H1 (cell line): ENCODE results near the gene FUT2. TPM values are rescaled to one million over a fixed set of nuclear protein-coding genes. Genes with fewer than 3 reads are reported as not detected.

Source experiments
- CTCF ChIA-PET: fragments of 300-600 bp; sonication (Branson Sonifier 250); formaldehyde crosslinking; loops from one replicate; lab custom pipeline; 2021; ENCODE audit not compliant: partially characterized antibody; lab: Charles Lee
- POLR2A ChIA-PET: fragments of 300-600 bp; sonication (Branson Sonifier 250); formaldehyde crosslinking; loops from one replicate; lab custom pipeline; 2021; ENCODE audit warnings: inconsistent platforms; ENCODE audit not compliant: partially characterized antibody; lab: Charles Lee
- DNase-seq, 2 experiments: peaks; one replicate each; pipeline versions ENCODE4 v3.0.0 to v3.0.0-alpha.2; 2010 to 2022; ENCODE audit warnings: low spot score in 2 of 2, low read depth in 1 of 2, mixed read lengths in 1 of 2
- FAIRE-seq: peaks from 2 replicates; lab custom pipeline; 2011; peaks lifted over from hg19 to GRCh38; lab: Jason Lieb, UNC
- H2AFZ ChIP-seq: 2 replicates; pipeline ENCODE4 v1.8.1; 2012; ENCODE audit warnings: low read length, inconsistent platforms
- H2AK5ac ChIP-seq: 2 replicates; pipeline ENCODE4 v1.6.1; 2013; ENCODE audit warnings: low read depth, low read length
- H2BK120ac ChIP-seq: replicated peaks from 2 replicates; pipeline ENCODE3; 2013; ENCODE audit warnings: low read depth, low read length, inconsistent platforms
- H2BK12ac ChIP-seq: 2 replicates; pipeline ENCODE4 v1.6.1; 2013; ENCODE audit warnings: low read depth, low read length
- H2BK15ac ChIP-seq: 2 replicates; pipeline ENCODE4 v1.6.1; 2013; ENCODE audit warnings: low read length
- H2BK20ac ChIP-seq: 2 replicates; pipeline ENCODE4 v1.6.1; 2013; ENCODE audit warnings: low read length
- H2BK5ac ChIP-seq: 2 replicates; pipeline ENCODE4 v1.6.1; 2013; ENCODE audit warnings: low read depth, low read length
- H3K14ac ChIP-seq: 2 replicates; pipeline ENCODE4 v1.6.1; 2013; ENCODE audit warnings: inconsistent platforms; ENCODE audit not compliant: insufficient read length
- H3K18ac ChIP-seq: 2 replicates; pipeline ENCODE4 v1.6.1; 2013; ENCODE audit warnings: low read length; ENCODE audit errors: extremely low read depth
- H3K23ac ChIP-seq: 2 replicates; pipeline ENCODE4 v1.6.1; 2013; ENCODE audit warnings: inconsistent platforms; ENCODE audit not compliant: insufficient read length
- H3K23me2 ChIP-seq: 2 replicates; pipeline ENCODE4 v1.6.1; 2013; ENCODE audit warnings: low read depth, low read length
- H3K27ac ChIP-seq: 2 replicates; pipeline ENCODE4 v1.6.1; 2011; ENCODE audit warnings: low read depth, low read length, inconsistent platforms
- H3K27me3 ChIP-seq, 4 experiments: replicated peaks in 1 of 4; 1 replicate in 1 of 4; 2 replicates in 3 of 4; pipeline versions ENCODE4 v1.6.1 to v1.8.1; 2011 to 2013; ENCODE audit warnings: low read length in 3 of 4, mild to moderate bottlenecking in 3 of 4, inconsistent platforms in 2 of 4, mixed read lengths in 2 of 4, moderate library complexity in 1 of 4; ENCODE audit not compliant: control insufficient read depth in 3 of 4, insufficient read depth in 3 of 4; ENCODE audit errors: extremely low read depth in 1 of 4
- H3K36me3 ChIP-seq, 4 experiments: 2 replicates each; pipeline versions ENCODE4 v1.6.1 to v1.8.1; 2011 to 2013; ENCODE audit warnings: mild to moderate bottlenecking in 4 of 4, low read length in 3 of 4, moderate library complexity in 2 of 4, control low read depth in 1 of 4, inconsistent platforms in 1 of 4; ENCODE audit not compliant: insufficient read depth in 4 of 4, control insufficient read depth in 2 of 4
- H3K4ac ChIP-seq: replicated peaks from 2 replicates; pipeline ENCODE3; 2013; ENCODE audit warnings: low read length, low read depth, mixed read lengths, inconsistent platforms; ENCODE audit not compliant: insufficient read length
- H3K4me1 ChIP-seq, 4 experiments: replicated peaks in 1 of 4; 1 replicate in 1 of 4; 2 replicates in 3 of 4; pipeline versions ENCODE4 v1.6.1 to v1.8.1; 2011 to 2013; ENCODE audit warnings: low read length in 3 of 4, inconsistent platforms in 2 of 4, mixed read lengths in 1 of 4; ENCODE audit not compliant: insufficient read depth in 4 of 4, control insufficient read depth in 3 of 4
- H3K4me2 ChIP-seq, 2 experiments: 2 replicates each; pipeline versions ENCODE4 v1.6.1 to v1.8.1; 2011 to 2013; ENCODE audit warnings: low read depth in 2 of 2, low read length in 2 of 2, control low read depth in 1 of 2, inconsistent platforms in 1 of 2, mild to moderate bottlenecking in 1 of 2; ENCODE audit not compliant: insufficient read depth in 1 of 2
- H3K4me3 ChIP-seq, 4 experiments: fragments of 200-600, 300-600 bp in 1 of 4; sonication (generic), shearing (Covaris generic), sonication (Bioruptor Twin) in 1 of 4; 2 replicates each; pipeline versions ENCODE4 v1.5.1 to v1.8.1; 2011 to 2016; ENCODE audit warnings: low read length in 4 of 4, low read depth in 3 of 4, control low read depth in 2 of 4, inconsistent platforms in 2 of 4, mild to moderate bottlenecking in 2 of 4, mixed read lengths in 1 of 4, moderate library complexity in 1 of 4; ENCODE audit not compliant: insufficient read depth in 2 of 4; ENCODE audit errors: extremely low read depth in 1 of 4
- H3K56ac ChIP-seq: replicated peaks from 2 replicates; pipeline ENCODE3; 2013; ENCODE audit warnings: low read depth, mild to moderate bottlenecking, mixed read lengths, low read length, inconsistent platforms; ENCODE audit not compliant: insufficient read length
- H3K79me1 ChIP-seq: 2 replicates; pipeline ENCODE4 v1.6.1; 2013; ENCODE audit warnings: low read depth, low read length, control low read depth
- H3K79me2 ChIP-seq, 2 experiments: 2 replicates each; pipeline versions ENCODE4 v1.6.1 to v1.8.1; 2012 to 2013; ENCODE audit warnings: low read length in 2 of 2, mild to moderate bottlenecking in 2 of 2, inconsistent platforms in 1 of 2; ENCODE audit not compliant: insufficient read depth in 2 of 2, control insufficient read depth in 1 of 2
- H3K9ac ChIP-seq, 4 experiments: replicated peaks in 1 of 4; 1 replicate in 1 of 4; 2 replicates in 3 of 4; pipeline versions ENCODE4 v1.6.1 to v1.8.1; 2011 to 2013; ENCODE audit warnings: low read depth in 3 of 4, low read length in 3 of 4, control low read depth in 2 of 4, mild to moderate bottlenecking in 2 of 4, moderate library complexity in 2 of 4, inconsistent platforms in 1 of 4; ENCODE audit errors: extremely low read depth in 1 of 4
- H3K9me3 ChIP-seq, 2 experiments: 2 replicates each; pipeline versions ENCODE4 v1.6.1 to v1.8.1; 2012 to 2013; ENCODE audit warnings: mild to moderate bottlenecking in 2 of 2, moderate library complexity in 2 of 2, control low read depth in 1 of 2, inconsistent platforms in 1 of 2, low read depth in 1 of 2, low read length in 1 of 2, mixed read lengths in 1 of 2; ENCODE audit not compliant: insufficient read depth in 2 of 2
- H4K20me1 ChIP-seq, 2 experiments: replicated peaks in 1 of 2; 2 replicates each; pipeline versions ENCODE3 to v1.8.1; 2011 to 2013; ENCODE audit warnings: inconsistent platforms in 2 of 2, low read length in 2 of 2, mild to moderate bottlenecking in 1 of 2; ENCODE audit not compliant: insufficient read depth in 2 of 2, control insufficient read depth in 1 of 2
- H4K5ac ChIP-seq: 2 replicates; pipeline ENCODE4 v1.6.1; 2013; ENCODE audit warnings: low read length, low read depth, mixed read lengths, inconsistent platforms; ENCODE audit not compliant: insufficient read length
- H4K8ac ChIP-seq: 2 replicates; pipeline ENCODE4 v1.8.0; 2013; ENCODE audit warnings: mild to moderate bottlenecking, moderate library complexity, low read length, inconsistent platforms; ENCODE audit not compliant: insufficient read depth; ENCODE audit errors: extremely low read depth
- H4K91ac ChIP-seq: replicated peaks from 2 replicates; pipeline ENCODE3; 2013; ENCODE audit warnings: low read length, mixed read lengths, inconsistent platforms; ENCODE audit not compliant: insufficient read length
- BCL11A ChIP-seq, 2 experiments: IDR thresholded peaks; one replicate each; pipeline ENCODE4 v1.6.1; 2011; ENCODE audit warnings: low read depth in 2 of 2, low read length in 2 of 2, mild to moderate bottlenecking in 2 of 2
- CHD1 ChIP-seq: IDR thresholded peaks from 2 replicates; pipeline ENCODE4 v1.6.1; 2012; ENCODE audit warnings: low read depth, low read length, improper control_type of control experiment
- CHD2 ChIP-seq: IDR thresholded peaks from 2 replicates; pipeline ENCODE4 v1.6.1; 2012; ENCODE audit warnings: low read length, improper control_type of control experiment
- CTBP2 ChIP-seq: IDR thresholded peaks from 2 replicates; pipeline ENCODE4 v1.7.0; 2011; ENCODE audit warnings: borderline replicate concordance, mild to moderate bottlenecking, moderate library complexity, mixed read lengths, low read length; ENCODE audit not compliant: insufficient read depth, insufficient read length
- EGR1 ChIP-seq: IDR thresholded peaks from 2 replicates; pipeline ENCODE4 v1.6.1; 2011; ENCODE audit warnings: low read depth, low read length, borderline replicate concordance
- EZH2 ChIP-seq: fragments of 200-600 bp; sonication (generic); IDR thresholded peaks from 2 replicates; pipeline ENCODE4 v1.7.1; 2012; ENCODE audit warnings: low read depth, mild to moderate bottlenecking, moderate library complexity, low read length, inconsistent platforms; ENCODE audit not compliant: severe bottlenecking
- KDM1A ChIP-seq: fragments of 200-600, 300-600 bp; sonication (generic); IDR thresholded peaks from 2 replicates; pipeline ENCODE4 v1.7.1; 2016; ENCODE audit warnings: mild to moderate bottlenecking, low read length, borderline replicate concordance
- POLR2AphosphoS5 ChIP-seq: IDR thresholded peaks from 2 replicates; pipeline ENCODE4 v1.6.1; 2011; ENCODE audit warnings: low read depth, low read length
- SIN3A ChIP-seq, 2 experiments: IDR thresholded peaks in 1 of 2; conservative IDR thresholded peaks in 1 of 2; 2 replicates each; pipeline ENCODE4 v1.6.1; 2011 to 2012; ENCODE audit warnings: low read length in 2 of 2, improper control_type of control experiment in 1 of 2, low read depth in 1 of 2, mild to moderate bottlenecking in 1 of 2
- SRF ChIP-seq: IDR thresholded peaks from 2 replicates; pipeline ENCODE4 v1.6.1; 2011; ENCODE audit warnings: mild to moderate bottlenecking, low read depth, low read length, moderate library complexity
- WGBS, 2 experiments: shearing (Covaris generic) in 1 of 2; methylation state at CpG; one replicate each; pipeline versions ENCODE4 v1.1.6 to v1.1.7; 2013 to 2015; ENCODE audit warnings: low lambda C conversion rate in 2 of 2, mixed read lengths in 2 of 2, inconsistent platforms in 1 of 2, low coverage in 1 of 2, missing lambda C conversion rate in 1 of 2; ENCODE audit not compliant: insufficient replicate concordance in 2 of 2, insufficient coverage in 1 of 2, insufficient read length in 1 of 2; ENCODE audit errors: extremely low coverage in 1 of 2, missing lambda C conversion rate in 1 of 2; 5-methylcytosine and 5-hydroxymethylcytosine counted together
- polyA plus RNA-seq, 7 experiments: library from polyadenylated mRNA; depleted of rRNA in 3 of 7; stranded (reverse) in 5 of 7; unstranded in 2 of 7; fragments of >200 nt in 5 of 7; fragments of 200-250 nt in 2 of 7; gene quantifications; 1 replicate in 5 of 7; 2 replicates in 1 of 7; 4 replicates in 1 of 7; pipeline versions ENCODE4 v1.2.1 to v1.2.3, GENCODE V29; 2011 to 2013; ENCODE audit warnings: missing spikeins in 2 of 7, mixed read lengths in 2 of 7
- total RNA-seq: library from RNA; stranded (reverse); fragmentation: NEBNext Ultra II Directional; extraction: Animal tissue kit (Norgen Biotek cat#: 25700); gene quantifications from 2 replicates; pipeline ENCODE4 v1.2.1, GENCODE V29; 2021
- TF ChIP-seq, protein P1 (sequence below): IDR thresholded peaks from 2 replicates; pipeline ENCODE4 v1.6.1; 2012; ENCODE audit warnings: inconsistent platforms
- TF ChIP-seq, protein P2 (sequence below): IDR thresholded peaks from 2 replicates; pipeline ENCODE4 v1.6.1; 2011; ENCODE audit warnings: low read depth, mild to moderate bottlenecking, low read length; ENCODE audit not compliant: insufficient read depth

The FUT2 gene
- total and polyA plus RNA-seq, 2 of the 8 experiments (the other 6 are each of a cell fraction or from before 2014, with no cell fraction given) = 5.0 to 5.6 TPM

DNA sequence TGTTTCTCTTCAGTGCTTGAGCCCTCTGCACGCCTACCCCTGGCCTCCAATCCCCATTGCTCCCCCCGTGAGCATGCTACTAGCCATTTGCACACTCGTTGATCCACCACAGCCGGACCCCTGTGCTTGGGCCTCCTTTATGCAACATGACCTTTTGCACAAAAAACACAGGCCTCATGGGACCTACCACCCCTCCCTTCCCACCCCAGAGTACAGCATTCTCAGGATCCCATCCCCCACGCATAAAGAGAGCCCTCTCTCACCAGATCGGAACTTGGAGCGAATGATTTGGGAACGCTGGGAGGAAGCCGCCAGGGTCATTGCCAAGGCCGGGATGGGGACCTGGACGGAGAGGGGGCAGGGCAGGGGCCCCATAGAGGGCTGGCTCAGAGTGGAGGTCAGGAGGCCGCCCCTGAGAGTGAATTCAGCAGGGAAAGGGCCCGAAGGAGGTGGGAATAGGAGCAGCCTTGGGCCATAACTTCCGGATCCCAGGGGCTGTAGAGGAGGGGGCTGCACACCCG lies 23.0 kb downstream of the FUT2 start:
- peak overlapping the region; percentile 17 for H4K5ac ChIP-seq
- DNase-seq = no peak
- TF ChIP-seq, protein P1, sequence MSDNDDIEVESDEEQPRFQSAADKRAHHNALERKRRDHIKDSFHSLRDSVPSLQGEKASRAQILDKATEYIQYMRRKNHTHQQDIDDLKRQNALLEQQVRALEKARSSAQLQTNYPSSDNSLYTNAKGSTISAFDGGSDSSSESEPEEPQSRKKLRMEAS = no peak
- TF ChIP-seq POLR2AphosphoS5 = no peak
- TF ChIP-seq CTBP2 = no peak
- TF ChIP-seq SRF = no peak
- TF ChIP-seq, protein P2, sequence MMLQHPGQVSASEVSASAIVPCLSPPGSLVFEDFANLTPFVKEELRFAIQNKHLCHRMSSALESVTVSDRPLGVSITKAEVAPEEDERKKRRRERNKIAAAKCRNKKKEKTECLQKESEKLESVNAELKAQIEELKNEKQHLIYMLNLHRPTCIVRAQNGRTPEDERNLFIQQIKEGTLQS = no peak
- no peak for TF ChIP-seq EGR1
- no peak for TF ChIP-seq CHD1
- TF ChIP-seq KDM1A = no peak
- no peak for TF ChIP-seq EZH2
- no peak for TF ChIP-seq CHD2
- TF ChIP-seq BCL11A (IDR thresholded peaks at IDR 0.05; ENCODE audit: low read depth in 2 of 2, low read length in 2 of 2) = no peak
- no peak for TF ChIP-seq SIN3A (conservative IDR thresholded peaks at IDR 0.05 in 1 of 2, IDR thresholded peaks at IDR 0.05 in 1 of 2; ENCODE audit: low read depth in 1 of 2, low read length in 2 of 2)

More for the DNA sequence above, 23.0 kb downstream of the FUT2 start:
- FAIRE-seq = no peak
- Histone ChIP-seq H2BK120ac (no peak overlapping the region), H2BK12ac (peak overlapping the region; percentile 60; the same call in 1 of the 2 replicates), H2BK15ac (peak overlapping the region; percentile 92), H4K8ac (peak overlapping the region; percentile 77), H3K79me2 (no peaks in the 10 kb centered on the region), H3K14ac (no peak overlapping the region), H2BK5ac (peak overlapping the region; percentile 66), H4K20me1 (no peaks in the 10 kb centered on the region), H3K23ac (no peak overlapping the region), H3K18ac (no peak overlapping the region; the same call in 1 of the 2 replicates), H3K4ac (peak overlapping the region; percentile 83), H2AFZ (no peak overlapping the region), H2AK5ac (no peak overlapping the region), H3K27ac (no peak overlapping the region), H4K91ac (peak overlapping the region; percentile 91), H3K27me3 (no peaks in the 10 kb centered on the region), H3K9ac (no peak overlapping the region), H3K56ac (peak overlapping the region; percentile 44), H3K36me3 (no peaks in the 10 kb centered on the region), H3K9me3 (no peaks in the 10 kb centered on the region), H3K79me1 (no peaks in the 10 kb centered on the region), H3K23me2 (peaks cover 14% of the 10 kb centered on the region; the same call in 1 of the 2 replicates), H3K4me3 (no peak overlapping the region), H2BK20ac (no peak overlapping the region), H3K4me1 (peaks cover 0 to 28% (median 12%) of the 10 kb centered on the region in 4 experiments; a peak in 6 of 7 replicates), H3K4me2 (peak overlapping the region; percentile 32)
- WGBS, 2 experiments = 73% methylated on average over 15 of the region's 15 CpGs; no CpG with 5 or more reads in 1 of the 2 experiments
- ChIA-PET CTCF (interaction anchor here (0.9 to 8.2 kb wide), 4 partner anchors 23 to 108 kb away, joined by 3 to 53 read pairs (median 6); partner anchors contain the start of gene FUT2), POLR2A (interaction anchor here (1.0 to 7.7 kb wide), 3 partner anchors 10 to 23 kb away, joined by 3 to 59 read pairs (median 7); partner anchors contain the start of gene FUT2)
